GM12878 (cell line): ENCODE results near the gene LRRC73. TPM values are rescaled to one million over a fixed set of nuclear protein-coding genes. Genes with fewer than 3 reads are reported as not detected.

Source experiments
- ATAC-seq: fragments of 200-7000 bp; cut with Tn5 transposase; 3 replicates; pipeline ENCODE4 v1.9.1; 2020; ENCODE audit warnings: mild to moderate bottlenecking, moderate library complexity
- BruUV-seq: library from RNA; stranded (reverse); fragments of 400-500 nt; replicated peaks from 2 replicates; lab custom pipeline; 2021; lab: Mats Ljungman, UMichigan
- CTCF ChIA-PET: fragments of 300-600 bp; sonication (Branson Sonifier 250); formaldehyde crosslinking; extraction: SDS; loops from one replicate; lab custom pipeline; 2021; ENCODE audit warnings: inconsistent platforms; lab: Yijun Ruan, JAX
- POLR2A ChIA-PET: fragments of 350-600 bp; formaldehyde crosslinking; extraction: SDS; loops from one replicate; lab custom pipeline; 2021; ENCODE audit warnings: inconsistent platforms; lab: Charles Lee
- RAD21 ChIA-PET: fragments of 300-600 bp; sonication (Branson Sonifier 250); formaldehyde crosslinking; loops from one replicate; lab custom pipeline; 2023; ENCODE audit warnings: antibody characterized with exemption; ENCODE audit not compliant: unreplicated experiment; lab: Charles Lee
- SMC1A ChIA-PET: fragments of 300-600 bp; sonication (Branson Sonifier 250); formaldehyde crosslinking; loops from one replicate; lab custom pipeline; 2023; ENCODE audit not compliant: unreplicated experiment, uncharacterized antibody; lab: Charles Lee
- DNase-seq: peaks from one replicate; pipeline ENCODE4 v3.0.0-alpha.2; 2011; ENCODE audit warnings: low read depth, low spot score
- FAIRE-seq: peaks from 3 replicates; lab custom pipeline; 2011; peaks lifted over from hg19 to GRCh38; lab: Jason Lieb, UNC
- H2AFZ ChIP-seq: 2 replicates; pipeline ENCODE4 v1.6.0; 2011; ENCODE audit warnings: low read depth, low read length, control low read depth; ENCODE audit not compliant: control insufficient read depth
- H3K27ac ChIP-seq: 2 replicates; pipeline ENCODE4 v1.5.1; 2011; ENCODE audit warnings: control low read depth; ENCODE audit not compliant: control insufficient read depth, insufficient read depth
- H3K27me3 ChIP-seq, 2 experiments: replicated peaks in 1 of 2; 2 replicates each; pipeline versions ENCODE4 v1.6.0 to v1.6.1; 2011; ENCODE audit warnings: low read length in 1 of 2; ENCODE audit not compliant: control insufficient read depth in 2 of 2, insufficient read depth in 2 of 2
- H3K36me3 ChIP-seq, 2 experiments: 2 replicates each; pipeline ENCODE4 v1.5.1; 2011; ENCODE audit warnings: low read length in 1 of 2; ENCODE audit not compliant: control insufficient read depth in 2 of 2, insufficient read depth in 2 of 2
- H3K4me1 ChIP-seq: 2 replicates; pipeline ENCODE4 v1.6.1; 2011; ENCODE audit warnings: mild to moderate bottlenecking, low read length, moderate library complexity, mixed read lengths; ENCODE audit not compliant: control insufficient read depth, insufficient read depth
- H3K4me2 ChIP-seq: 2 replicates; pipeline ENCODE4 v1.6.0; 2011; ENCODE audit warnings: control low read depth; ENCODE audit not compliant: control insufficient read depth, insufficient read depth
- H3K4me3 ChIP-seq: fragments of 200-600 bp; sonication (generic); 2 replicates; pipeline ENCODE4 v1.5.1; 2016
- H3K79me2 ChIP-seq: 2 replicates; pipeline ENCODE4 v1.6.0; 2011; ENCODE audit warnings: low read length; ENCODE audit not compliant: control insufficient read depth, insufficient read depth
- H3K9ac ChIP-seq: 2 replicates; pipeline ENCODE4 v1.8.0; 2011; ENCODE audit warnings: low read length, control low read depth, mixed read lengths; ENCODE audit not compliant: control insufficient read depth, insufficient read depth
- H3K9me3 ChIP-seq: replicated peaks from 3 replicates; pipeline ENCODE4 v1.5.1; 2011; ENCODE audit warnings: mild to moderate bottlenecking, low read length; ENCODE audit not compliant: control insufficient read depth, insufficient read depth
- H4K20me1 ChIP-seq: 2 replicates; pipeline ENCODE4 v1.6.0; 2011; ENCODE audit not compliant: control insufficient read depth, insufficient read depth
- CUX1 ChIP-seq: IDR thresholded peaks from 2 replicates; pipeline ENCODE4 v1.6.1; 2012; ENCODE audit warnings: improper control_type of control experiment, low read depth, low read length; ENCODE audit not compliant: insufficient replicate concordance
- E4F1 ChIP-seq: fragments of 450-650 bp; IDR thresholded peaks from 2 replicates; pipeline ENCODE4 v1.6.1; 2018; ENCODE audit warnings: borderline replicate concordance, mild to moderate bottlenecking; ENCODE audit not compliant: partially characterized antibody
- ESRRA ChIP-seq: IDR thresholded peaks from 2 replicates; pipeline ENCODE4 v1.6.1; 2012; ENCODE audit warnings: mild to moderate bottlenecking, low read length, improper control_type of control experiment
- IKZF1 ChIP-seq: fragments of 450-650 bp; conservative IDR thresholded peaks from 2 replicates; pipeline ENCODE4 v1.6.1; 2017; ENCODE audit warnings: antibody characterized with exemption, mild to moderate bottlenecking
- KAT2A ChIP-seq: conservative IDR thresholded peaks from 2 replicates; pipeline ENCODE4 v1.6.1; 2011; ENCODE audit warnings: low read depth, low read length; ENCODE audit not compliant: control insufficient read depth
- MTA2 ChIP-seq: fragments of 450-650 bp; IDR thresholded peaks from 2 replicates; pipeline ENCODE4 v1.6.1; 2016; ENCODE audit warnings: low read depth, mild to moderate bottlenecking, moderate library complexity
- NFXL1 ChIP-seq: fragments of 450-650 bp; IDR thresholded peaks from 2 replicates; pipeline ENCODE4 v1.6.1; 2017; ENCODE audit warnings: antibody characterized with exemption, mild to moderate bottlenecking, borderline replicate concordance
- SMC3 ChIP-seq: IDR thresholded peaks from 2 replicates; pipeline ENCODE4 v1.6.1; 2011; ENCODE audit warnings: low read length, improper control_type of control experiment, borderline replicate concordance
- YY1 ChIP-seq: IDR thresholded peaks from 2 replicates; pipeline ENCODE4 v1.6.1; 2011; ENCODE audit warnings: low read depth, mild to moderate bottlenecking, low read length
- ZNF207 ChIP-seq: fragments of 450-650 bp; IDR thresholded peaks from 2 replicates; pipeline ENCODE4 v1.6.1; 2014; ENCODE audit warnings: antibody characterized with exemption, mild to moderate bottlenecking, borderline replicate concordance
- WGBS: methylation state at CpG from one replicate; pipeline ENCODE4 v1.1.6; 2016; ENCODE audit warnings: low lambda C conversion rate; ENCODE audit not compliant: insufficient replicate concordance, insufficient coverage; ENCODE audit errors: missing lambda C conversion rate; 5-methylcytosine and 5-hydroxymethylcytosine counted together
- in situ Hi-C: fragments of 300-500 bp; cut with MboI; formaldehyde crosslinking; loops from 9 replicates; pipeline ENCODE4 v1.14.3; 2018; ENCODE audit warnings: mixed read lengths
- intact Hi-C: fragments of 100-400 bp; cut with micrococcal nuclease; formaldehyde crosslinking; loops from one replicate; pipeline ENCODE4 v1.14.2; 2022; ENCODE audit not compliant: unreplicated experiment
- polyA plus RNA-seq, 11 experiments: library from polyadenylated mRNA; depleted of rRNA in 4 of 11; unstranded in 6 of 11; stranded (reverse) in 5 of 11; fragments of >200 nt; fragmentation: Nextera tagmentation in 4 of 11; fragmentation: Illumina TruSeq in 1 of 11; extraction: Ambion mirVana in 4 of 11; extraction: Trizol in 1 of 11; gene quantifications; 1 replicate in 1 of 11; 2 replicates in 10 of 11; pipeline versions ENCODE4 v1.2.1 to v1.2.3, GENCODE V29; 2011 to 2016; ENCODE audit warnings: inconsistent platforms in 2 of 11, missing spikeins in 2 of 11, low read depth in 1 of 11
- total RNA-seq, 4 experiments: library from RNA; depleted of rRNA in 3 of 4; stranded (reverse); fragments of >200 nt in 3 of 4; fragmentation: Illumina TruSeq in 1 of 4; extraction: Trizol in 1 of 4; gene quantifications; 2 replicates each; pipeline versions ENCODE4 v1.2.1 to v1.2.3, GENCODE V29; 2013 to 2021
- TF ChIP-seq, protein P1 (sequence below): fragments of 450-650 bp; IDR thresholded peaks from 2 replicates; pipeline ENCODE4 v1.6.1; 2017; ENCODE audit warnings: antibody characterized with exemption, mild to moderate bottlenecking, moderate library complexity
- TF ChIP-seq, protein P2 (sequence below): fragments of 450-650 bp; IDR thresholded peaks from 2 replicates; pipeline ENCODE4 v1.6.1; 2016; ENCODE audit warnings: mild to moderate bottlenecking

LRRC73 gene
- total and polyA plus RNA-seq, 10 of the 15 experiments (the other 5 are each of a cell fraction or from before 2014, with no cell fraction given) = 0.13 TPM; not detected in 9

- Histone ChIP-seq H3K9me3 (no peaks in the 10 kb centered on the region), H3K27me3 (no peaks in the 10 kb centered on the region), H3K4me1 (no peaks in the 10 kb centered on the region; the same call in 1 of the 2 replicates), H2AFZ (no peak overlapping the region), H3K79me2 (no peaks in the 10 kb centered on the region), H4K20me1 (no peaks in the 10 kb centered on the region; the same call in 1 of the 2 replicates), H3K4me2 (no peak overlapping the region), H3K9ac (no peak overlapping the region), H3K27ac (no peak overlapping the region), H3K36me3 (peaks cover 0 to 1% of the 10 kb centered on the region in 2 experiments; a peak in 2 of 4 replicates), H3K4me3 (no peak overlapping the region)
- BruUV-seq = no TSS peak
- 64% methylated on average over 2 of the region's 2 CpGs for WGBS
- intact Hi-C loops = no loop called here
- SMC1A ChIA-PET = interaction anchor here (1.3 to 1.7 kb wide), 2 partner anchors 8 kb away, joined by 5 read pairs; no protein-coding TSS in a partner anchor
- ATAC-seq (no peak), FAIRE-seq (no peak), DNase-seq (no peak)
- POLR2A ChIA-PET = interaction anchor here (1.2 to 1.3 kb wide), 2 partner anchors 13 to 109 kb away, joined by 4 to 5 read pairs; no protein-coding TSS in a partner anchor
- in situ Hi-C loops = no loop called here
- RAD21 ChIA-PET = no interaction called here
- CTCF ChIA-PET = interaction anchor here (1.0 to 7.6 kb wide), 4 partner anchors 8 to 61 kb away, joined by 3 to 70 read pairs (median 6); partner anchors contain the start of gene LRRC73
- TF ChIP-seq ZNF207 (no peak), CUX1 (no peak), MTA2 (no peak), YY1 (no peak), NFXL1 (no peak), SMC3 (no peak), IKZF1 (no peak), E4F1 (no peak), ESRRA (no peak), KAT2A (no peak)
- TF ChIP-seq, protein P1, sequence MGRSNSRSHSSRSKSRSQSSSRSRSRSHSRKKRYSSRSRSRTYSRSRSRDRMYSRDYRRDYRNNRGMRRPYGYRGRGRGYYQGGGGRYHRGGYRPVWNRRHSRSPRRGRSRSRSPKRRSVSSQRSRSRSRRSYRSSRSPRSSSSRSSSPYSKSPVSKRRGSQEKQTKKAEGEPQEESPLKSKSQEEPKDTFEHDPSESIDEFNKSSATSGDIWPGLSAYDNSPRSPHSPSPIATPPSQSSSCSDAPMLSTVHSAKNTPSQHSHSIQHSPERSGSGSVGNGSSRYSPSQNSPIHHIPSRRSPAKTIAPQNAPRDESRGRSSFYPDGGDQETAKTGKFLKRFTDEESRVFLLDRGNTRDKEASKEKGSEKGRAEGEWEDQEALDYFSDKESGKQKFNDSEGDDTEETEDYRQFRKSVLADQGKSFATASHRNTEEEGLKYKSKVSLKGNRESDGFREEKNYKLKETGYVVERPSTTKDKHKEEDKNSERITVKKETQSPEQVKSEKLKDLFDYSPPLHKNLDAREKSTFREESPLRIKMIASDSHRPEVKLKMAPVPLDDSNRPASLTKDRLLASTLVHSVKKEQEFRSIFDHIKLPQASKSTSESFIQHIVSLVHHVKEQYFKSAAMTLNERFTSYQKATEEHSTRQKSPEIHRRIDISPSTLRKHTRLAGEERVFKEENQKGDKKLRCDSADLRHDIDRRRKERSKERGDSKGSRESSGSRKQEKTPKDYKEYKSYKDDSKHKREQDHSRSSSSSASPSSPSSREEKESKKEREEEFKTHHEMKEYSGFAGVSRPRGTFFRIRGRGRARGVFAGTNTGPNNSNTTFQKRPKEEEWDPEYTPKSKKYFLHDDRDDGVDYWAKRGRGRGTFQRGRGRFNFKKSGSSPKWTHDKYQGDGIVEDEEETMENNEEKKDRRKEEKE = no peak
- TF ChIP-seq, protein P2, sequence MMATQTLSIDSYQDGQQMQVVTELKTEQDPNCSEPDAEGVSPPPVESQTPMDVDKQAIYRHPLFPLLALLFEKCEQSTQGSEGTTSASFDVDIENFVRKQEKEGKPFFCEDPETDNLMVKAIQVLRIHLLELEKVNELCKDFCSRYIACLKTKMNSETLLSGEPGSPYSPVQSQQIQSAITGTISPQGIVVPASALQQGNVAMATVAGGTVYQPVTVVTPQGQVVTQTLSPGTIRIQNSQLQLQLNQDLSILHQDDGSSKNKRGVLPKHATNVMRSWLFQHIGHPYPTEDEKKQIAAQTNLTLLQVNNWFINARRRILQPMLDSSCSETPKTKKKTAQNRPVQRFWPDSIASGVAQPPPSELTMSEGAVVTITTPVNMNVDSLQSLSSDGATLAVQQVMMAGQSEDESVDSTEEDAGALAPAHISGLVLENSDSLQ = no peak
These were observed 16.9 kb downstream of the LRRC73 start for GRCh38 chr6:43493230-43493629.
